H9 (cell line): ENCODE data around the gene ARID3A. TPM values are rescaled to one million over a fixed set of nuclear protein-coding genes. Genes with fewer than 3 reads are reported as not detected.

ENCODE experiments used
- DNase-seq: peaks from one replicate; pipeline ENCODE4 v3.0.0-alpha.2; 2017
- H2AFZ ChIP-seq: one replicate; pipeline ENCODE4 v1.6.1; 2013; ENCODE audit warnings: mild to moderate bottlenecking, low read length, control low read depth, moderate library complexity
- H2AK5ac ChIP-seq: 2 replicates; pipeline ENCODE4 v1.6.1; 2013; ENCODE audit warnings: low read length, control low read depth, mixed read lengths; ENCODE audit not compliant: insufficient read length
- H2BK120ac ChIP-seq: one replicate; pipeline ENCODE4 v1.6.1; 2013; ENCODE audit warnings: low read depth, mild to moderate bottlenecking, low read length, control low read depth, inconsistent platforms; ENCODE audit not compliant: poor library complexity, severe bottlenecking
- H2BK12ac ChIP-seq: 2 replicates; pipeline ENCODE4 v1.6.1; 2013; ENCODE audit warnings: low read length, control low read depth, mixed read lengths, low read depth; ENCODE audit not compliant: insufficient read length
- H2BK15ac ChIP-seq: 2 replicates; pipeline ENCODE4 v1.6.1; 2013; ENCODE audit warnings: low read depth, low read length, control low read depth
- H2BK20ac ChIP-seq: one replicate; pipeline ENCODE4 v1.6.1; 2013; ENCODE audit warnings: low read depth, mild to moderate bottlenecking, low read length, control low read depth, inconsistent platforms; ENCODE audit not compliant: poor library complexity, severe bottlenecking
- H2BK5ac ChIP-seq: 2 replicates; pipeline ENCODE4 v1.6.1; 2013; ENCODE audit warnings: low read length, control low read depth, mixed read lengths; ENCODE audit not compliant: insufficient read length
- H3K14ac ChIP-seq: 2 replicates; pipeline ENCODE4 v1.6.1; 2013; ENCODE audit warnings: low read length, control low read depth; ENCODE audit not compliant: insufficient read depth
- H3K18ac ChIP-seq: 2 replicates; pipeline ENCODE4 v1.6.1; 2013; ENCODE audit warnings: low read depth, mild to moderate bottlenecking, mixed read lengths, low read length, control low read depth; ENCODE audit not compliant: insufficient read length
- H3K23ac ChIP-seq: 2 replicates; pipeline ENCODE4 v1.6.1; 2013; ENCODE audit warnings: low read length, control low read depth, mixed read lengths, low read depth; ENCODE audit not compliant: insufficient read length
- H3K23me2 ChIP-seq: 2 replicates; pipeline ENCODE4 v1.6.1; 2013; ENCODE audit warnings: low read depth, mild to moderate bottlenecking, mixed read lengths, low read length, control low read depth; ENCODE audit not compliant: insufficient read length, poor library complexity, severe bottlenecking
- H3K27ac ChIP-seq: 2 replicates; pipeline ENCODE4 v1.5.1; 2013; ENCODE audit warnings: low read length, control low read depth, mixed read lengths, low read depth; ENCODE audit not compliant: insufficient read length
- H3K27me3 ChIP-seq: 2 replicates; pipeline ENCODE4 v1.6.1; 2013; ENCODE audit warnings: low read length, control low read depth, inconsistent platforms; ENCODE audit not compliant: insufficient read depth
- H3K4ac ChIP-seq: 2 replicates; pipeline ENCODE4 v1.6.1; 2013; ENCODE audit warnings: low read depth, mild to moderate bottlenecking, control low read depth, inconsistent platforms, low read length, moderate library complexity
- H3K4me1 ChIP-seq: 2 replicates; pipeline ENCODE4 v1.6.1; 2013; ENCODE audit warnings: low read length, control low read depth, inconsistent platforms; ENCODE audit not compliant: insufficient read depth
- H3K4me2 ChIP-seq: 2 replicates; pipeline ENCODE4 v1.6.1; 2013; ENCODE audit warnings: low read length, control low read depth, mixed read lengths; ENCODE audit not compliant: insufficient read length, insufficient read depth
- H3K56ac ChIP-seq: 2 replicates; pipeline ENCODE4 v1.6.1; 2013; ENCODE audit warnings: low read depth, mild to moderate bottlenecking, mixed read lengths, low read length, control low read depth; ENCODE audit not compliant: insufficient read length
- H3K79me1 ChIP-seq: 2 replicates; pipeline ENCODE4 v1.6.1; 2013; ENCODE audit warnings: low read depth, mild to moderate bottlenecking, moderate library complexity, low read length, control low read depth, inconsistent platforms; ENCODE audit not compliant: insufficient read depth, poor library complexity, severe bottlenecking
- H3K79me2 ChIP-seq: 2 replicates; pipeline ENCODE4 v1.6.1; 2013; ENCODE audit warnings: low read length, control low read depth, inconsistent platforms; ENCODE audit not compliant: insufficient read depth
- H3K9ac ChIP-seq: 2 replicates; pipeline ENCODE4 v1.6.1; 2013; ENCODE audit warnings: low read length, control low read depth, mixed read lengths; ENCODE audit not compliant: insufficient read length; ENCODE audit errors: extremely low read depth
- H3K9me3 ChIP-seq: one replicate; pipeline ENCODE4 v1.6.1; 2013; ENCODE audit warnings: low read depth, low read length, inconsistent platforms; ENCODE audit not compliant: control insufficient read depth
- H3T11ph ChIP-seq: one replicate; pipeline ENCODE4 v1.6.1; 2013; ENCODE audit warnings: mild to moderate bottlenecking, low read length, control low read depth, inconsistent platforms
- H4K20me1 ChIP-seq: one replicate; pipeline ENCODE4 v1.6.1; 2013; ENCODE audit not compliant: control insufficient read depth, insufficient read length, insufficient read depth
- H4K5ac ChIP-seq: 2 replicates; pipeline ENCODE4 v1.6.1; 2013; ENCODE audit warnings: low read depth, mild to moderate bottlenecking, mixed read lengths, low read length, control low read depth; ENCODE audit not compliant: insufficient read length
- H4K8ac ChIP-seq: replicated peaks from 2 replicates; pipeline ENCODE4 v1.6.1; 2013; ENCODE audit warnings: low read length, control low read depth, mixed read lengths, low read depth; ENCODE audit not compliant: insufficient read length
- H4K91ac ChIP-seq: 2 replicates; pipeline ENCODE4 v1.6.1; 2013; ENCODE audit warnings: low read depth, mild to moderate bottlenecking, moderate library complexity, mixed read lengths, low read length, control low read depth; ENCODE audit not compliant: insufficient read length
- H3K27ac Mint-ChIP-seq, 3 experiments: 2 replicates in 2 of 3; 3 replicates in 1 of 3; pipeline ENCODE4 v1.8.0; 2020 to 2021; ENCODE audit warnings: mixed read lengths in 3 of 3, mild to moderate bottlenecking in 1 of 3, moderate library complexity in 1 of 3
- H3K27me3 Mint-ChIP-seq: 2 replicates; pipeline ENCODE4 v1.8.0; 2021; ENCODE audit warnings: low read depth, mild to moderate bottlenecking, moderate library complexity, mixed read lengths
- H3K36me3 Mint-ChIP-seq, 3 experiments: 2 replicates in 2 of 3; 3 replicates in 1 of 3; pipeline ENCODE4 v1.8.0; 2020 to 2021; ENCODE audit warnings: low read depth in 3 of 3, mixed read lengths in 3 of 3; ENCODE audit not compliant: insufficient read depth in 1 of 3
- H3K4me1 Mint-ChIP-seq, 2 experiments: 2 replicates each; pipeline ENCODE4 v1.8.0; 2020; ENCODE audit warnings: mixed read lengths in 2 of 2
- H3K4me3 Mint-ChIP-seq, 2 experiments: 2 replicates in 1 of 2; 3 replicates in 1 of 2; pipeline ENCODE4 v1.8.0; 2020 to 2021; ENCODE audit warnings: mild to moderate bottlenecking in 2 of 2, mixed read lengths in 2 of 2, moderate library complexity in 1 of 2
- H3K9me3 Mint-ChIP-seq, 2 experiments: 2 replicates in 1 of 2; 3 replicates in 1 of 2; pipeline ENCODE4 v1.8.0; 2020; ENCODE audit warnings: mild to moderate bottlenecking in 2 of 2, mixed read lengths in 2 of 2, moderate library complexity in 1 of 2
- CTCF ChIP-seq: fragments of 200-600 bp; sonication (generic); conservative IDR thresholded peaks from 3 replicates; pipeline ENCODE4 v1.8.0; 2021; ENCODE audit warnings: antibody characterized with exemption, mild to moderate bottlenecking
- WGBS: extraction: QIAGEN DNeasy Blood & Tissue Kit; methylation state at CpG from one replicate; pipeline ENCODE4 v1.1.7; 2013; ENCODE audit warnings: missing lambda C conversion rate, low lambda C conversion rate, mixed read lengths; ENCODE audit not compliant: insufficient read length; ENCODE audit errors: extremely low coverage; 5-methylcytosine and 5-hydroxymethylcytosine counted together
- total RNA-seq: library from RNA; stranded (reverse); gene quantifications from 2 replicates; pipeline ENCODE4 v1.2.1, GENCODE V29; 2021

The ARID3A gene
- total RNA-seq, 1 experiment from 2014 or later = 98.3 TPM

- Histone ChIP-seq H3K4me2 (no peak overlapping the region), H2BK120ac (no peak overlapping the region), H3K9me3 (no peaks in the 10 kb centered on the region), H2BK12ac (no peak overlapping the region), H3K79me1 (no peaks in the 10 kb centered on the region), H2BK15ac (no peak overlapping the region), H2AK5ac (no peak overlapping the region), H3K27ac (no peak overlapping the region), H3K23me2 (peaks cover 3% of the 10 kb centered on the region), H2BK5ac (no peak overlapping the region), H3K27me3 (no peaks in the 10 kb centered on the region), H3K14ac (peak overlapping the region; percentile 52; the same call in 1 of the 2 replicates), H4K5ac (no peak overlapping the region), H4K8ac (no peak overlapping the region), H3K18ac (peak overlapping the region; percentile 19), H3K4ac (no peak overlapping the region), H2AFZ (no peak overlapping the region), H3K4me1 (no peaks in the 10 kb centered on the region), H3K9ac (no peak overlapping the region), H3K56ac (no peak overlapping the region), H3K23ac (no peak overlapping the region), H4K91ac (no peak overlapping the region), H3T11ph (no peak overlapping the region), H3K79me2 (no peaks in the 10 kb centered on the region), H2BK20ac (no peak overlapping the region), H4K20me1 (no peaks in the 10 kb centered on the region)
- Mint-ChIP-seq H3K27me3 (no peaks in the 10 kb centered on the region), H3K27ac (no peak overlapping the region), H3K9me3 (no peaks in the 10 kb centered on the region), H3K36me3 (no peaks in the 10 kb centered on the region; a peak in 1 of 7 replicates), H3K4me1 (peaks cover 2 to 21% of the 10 kb centered on the region in 2 experiments), H3K4me3 (no peak overlapping the region)
- DNase-seq = no peak
- TF ChIP-seq CTCF = no peak
- WGBS = no CpG with 5 or more reads among the region's 19 CpGs
Measured at GRCh38 chr19:979318-979741, 53.5 kb downstream of the ARID3A start.
